ENCODE data around the gene PFKM. TPM values are rescaled to one million over a fixed set of nuclear protein-coding genes. Genes with fewer than 3 reads are reported as not detected.

PFKM gene
- total RNA-seq, result 41.8 TPM
- long read RNA-seq, transcript PFKM-203 (23 exons, 3,224 nt), result major isoform, 34 of 61 reads
- long read RNA-seq, partial matches to known transcripts, result 5 of 61 reads
- long read RNA-seq, other reads (novel, unspliced or antisense), result 13 of 61 reads

DNA sequence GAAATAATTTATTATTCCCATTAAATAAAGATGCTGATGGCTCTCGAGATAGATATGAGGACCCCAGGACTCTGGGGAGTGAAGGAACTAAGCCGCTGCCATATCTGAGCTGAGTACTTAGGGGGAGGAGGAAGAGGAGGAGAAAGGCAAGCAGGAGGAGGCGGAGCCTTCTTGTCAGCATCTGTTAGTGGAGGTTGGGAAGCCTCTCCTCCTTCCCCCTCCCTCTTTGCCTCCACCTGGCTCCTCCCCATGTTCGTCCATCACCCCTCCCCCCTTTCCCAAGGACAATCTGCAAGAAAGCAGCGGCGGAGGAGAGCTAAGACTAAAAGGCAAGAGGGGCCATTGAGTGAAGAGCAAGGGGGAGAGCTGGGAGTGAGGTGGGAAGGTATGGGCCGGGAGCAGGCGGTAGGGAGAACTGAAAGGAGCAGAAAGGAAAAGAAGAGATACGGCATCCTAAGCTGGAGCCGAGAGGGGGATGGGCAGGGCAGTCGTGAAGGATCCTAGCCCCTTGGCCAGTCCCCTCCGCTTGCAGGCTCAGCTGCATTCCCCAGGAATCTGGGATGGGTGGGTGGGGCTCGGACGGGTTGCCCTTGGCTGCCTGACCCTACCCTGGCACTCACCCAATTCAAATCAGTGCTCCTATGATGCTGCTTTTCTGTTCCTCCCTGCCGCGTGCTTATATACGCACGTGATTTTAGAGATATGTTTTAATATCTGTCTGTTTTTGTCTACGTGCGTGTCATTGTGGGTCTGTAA, at the start of gene PFKM:
PFKM (plus strand) TSS at position 287 of the 756 bp plus-strand sequence. CDS start 3,411 bp downstream, outside the sequence.
- Histone ChIP-seq H3K9me3 (no peaks in the 10 kb centered on the region), H3K27me3 (no peaks in the 10 kb centered on the region), H3K4me1 (peaks cover 8% of the 10 kb centered on the region), H3K27ac (peak within 1 kb of the TSS; percentile 45), H3K36me3 (peaks cover 12% of the 10 kb centered on the region), H3K4me3 (peak within 1 kb of the TSS; percentile 68)
- TF ChIP-seq, protein P1, sequence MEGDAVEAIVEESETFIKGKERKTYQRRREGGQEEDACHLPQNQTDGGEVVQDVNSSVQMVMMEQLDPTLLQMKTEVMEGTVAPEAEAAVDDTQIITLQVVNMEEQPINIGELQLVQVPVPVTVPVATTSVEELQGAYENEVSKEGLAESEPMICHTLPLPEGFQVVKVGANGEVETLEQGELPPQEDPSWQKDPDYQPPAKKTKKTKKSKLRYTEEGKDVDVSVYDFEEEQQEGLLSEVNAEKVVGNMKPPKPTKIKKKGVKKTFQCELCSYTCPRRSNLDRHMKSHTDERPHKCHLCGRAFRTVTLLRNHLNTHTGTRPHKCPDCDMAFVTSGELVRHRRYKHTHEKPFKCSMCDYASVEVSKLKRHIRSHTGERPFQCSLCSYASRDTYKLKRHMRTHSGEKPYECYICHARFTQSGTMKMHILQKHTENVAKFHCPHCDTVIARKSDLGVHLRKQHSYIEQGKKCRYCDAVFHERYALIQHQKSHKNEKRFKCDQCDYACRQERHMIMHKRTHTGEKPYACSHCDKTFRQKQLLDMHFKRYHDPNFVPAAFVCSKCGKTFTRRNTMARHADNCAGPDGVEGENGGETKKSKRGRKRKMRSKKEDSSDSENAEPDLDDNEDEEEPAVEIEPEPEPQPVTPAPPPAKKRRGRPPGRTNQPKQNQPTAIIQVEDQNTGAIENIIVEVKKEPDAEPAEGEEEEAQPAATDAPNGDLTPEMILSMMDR (IDR thresholded peaks at IDR 0.05), result no peak
- ATAC-seq (peak; percentile 100), DNase-seq (peak; percentile 82)
- intact Hi-C loops (cut with DNase I), result no loop called here

DNA sequence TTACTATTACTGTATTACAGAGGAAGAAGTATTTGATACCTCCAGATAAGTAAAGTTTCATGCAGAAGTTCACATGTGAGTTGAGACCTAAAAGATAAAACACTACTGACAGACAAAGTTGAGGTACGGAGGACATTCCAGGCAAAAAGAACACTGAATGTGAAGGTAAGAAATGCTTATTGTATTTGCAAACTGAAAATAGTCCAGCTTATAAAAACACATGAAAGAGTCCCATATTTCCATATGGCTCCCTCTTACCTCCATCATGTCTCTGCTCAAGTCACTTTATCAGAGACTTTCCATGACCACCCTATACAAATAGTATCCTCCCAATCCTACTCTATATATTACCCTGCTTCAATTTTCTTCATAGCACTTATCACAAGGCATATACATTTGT, 49.1 kb upstream of the PFKM start:
- no peaks in the 10 kb centered on the region for H3K27me3 ChIP-seq
- intact Hi-C loops (cut with DNase I), result no loop called here
- DNase-seq (no peak), ATAC-seq (no peak)
- no peak overlapping the region for H3K4me3 ChIP-seq
- TF ChIP-seq, protein P1 (IDR thresholded peaks at IDR 0.05), result no peak
- no peak overlapping the region for H3K27ac ChIP-seq
- no peaks in the 10 kb centered on the region for H3K9me3 ChIP-seq
- H3K36me3 ChIP-seq, result peaks cover 79% of the 10 kb centered on the region
- H3K4me1 ChIP-seq, result no peaks in the 10 kb centered on the region

GRCh38 chr12:48070731-48071130, 48.4 kb upstream of the PFKM start:
- DNase-seq (no peak), ATAC-seq (no peak)
- TF ChIP-seq, protein P1 (IDR thresholded peaks at IDR 0.05), result no peak
- Histone ChIP-seq H3K9me3 (no peaks in the 10 kb centered on the region), H3K27ac (no peak overlapping the region), H3K4me3 (no peak overlapping the region), H3K4me1 (no peaks in the 10 kb centered on the region), H3K36me3 (peaks cover 75% of the 10 kb centered on the region), H3K27me3 (no peaks in the 10 kb centered on the region)
- intact Hi-C loops (cut with DNase I), result no loop called here

GRCh38 chr12:48071808-48072207, 47.4 kb upstream of the PFKM start:
- Histone ChIP-seq H3K9me3 (no peaks in the 10 kb centered on the region), H3K4me1 (no peaks in the 10 kb centered on the region), H3K4me3 (no peak overlapping the region), H3K27ac (no peak overlapping the region), H3K36me3 (peaks cover 65% of the 10 kb centered on the region), H3K27me3 (no peaks in the 10 kb centered on the region)
- ATAC-seq (no peak), DNase-seq (no peak)
- intact Hi-C loops (cut with DNase I), result no loop called here
- TF ChIP-seq, protein P1 (IDR thresholded peaks at IDR 0.05), result no peak

- peaks cover 62% of the 10 kb centered on the region for H3K36me3 ChIP-seq
- no peak for DNase-seq
- TF ChIP-seq, protein P1 (IDR thresholded peaks at IDR 0.05), result no peak
- no peak overlapping the region for H3K27ac ChIP-seq
- intact Hi-C loops (cut with DNase I), result no loop called here
- no peaks in the 10 kb centered on the region for H3K9me3 ChIP-seq
- no peak for ATAC-seq
- H3K4me3 ChIP-seq, result no peak overlapping the region
- no peaks in the 10 kb centered on the region for H3K4me1 ChIP-seq
- H3K27me3 ChIP-seq, result no peaks in the 10 kb centered on the region
Observed at GRCh38 chr12:48072266-48072665, 46.9 kb upstream of the PFKM start.

Data from upper lobe of right lung (tissue), 1 donor.